Endothelial cell of umbilical vein (primary cell): ENCODE measurements around the gene KCNS1. TPM values are rescaled to one million over a fixed set of nuclear protein-coding genes. Genes with fewer than 3 reads are reported as not detected.

Experiments used
- BruUV-seq: library from RNA; stranded (reverse); fragments of 400-500 nt; replicated peaks from 2 replicates; lab custom pipeline; 2021; lab: Mats Ljungman, UMichigan
- CTCF ChIA-PET: fragments of 300-600, 350-600 bp; sonication (Branson Sonifier 250); formaldehyde crosslinking; loops from one replicate; lab custom pipeline; 2021; ENCODE audit warnings: antibody characterized with exemption, inconsistent platforms; lab: Charles Lee
- POLR2A ChIA-PET: fragments of 300-600, 350-600 bp; sonication (Branson Sonifier 250); formaldehyde crosslinking; loops from one replicate; lab custom pipeline; 2021; ENCODE audit warnings: antibody characterized with exemption, inconsistent platforms; lab: Charles Lee
- DNase-seq: peaks from one replicate; pipeline ENCODE4 v3.0.0-alpha.2; 2011; ENCODE audit warnings: low read depth, low spot score
- FAIRE-seq: peaks from 2 replicates; lab custom pipeline; 2011; peaks lifted over from hg19 to GRCh38; lab: Jason Lieb, UNC
- H2AFZ ChIP-seq: 2 replicates; pipeline ENCODE4 v1.6.0; 2012; ENCODE audit warnings: low read depth, low read length, control low read depth, inconsistent platforms
- H3K27ac ChIP-seq: 2 replicates; pipeline ENCODE4 v1.5.1; 2011; ENCODE audit warnings: low read depth, mild to moderate bottlenecking, control low read depth, low read length, moderate library complexity; ENCODE audit not compliant: insufficient read depth
- H3K27me3 ChIP-seq, 2 experiments: 2 replicates each; pipeline versions ENCODE4 v1.6.0 to v1.6.1; 2011; ENCODE audit warnings: low read length in 2 of 2, mixed read lengths in 1 of 2; ENCODE audit not compliant: control insufficient read depth in 2 of 2, insufficient read depth in 2 of 2
- H3K36me3 ChIP-seq, 2 experiments: 2 replicates in 1 of 2; 3 replicates in 1 of 2; pipeline ENCODE4 v1.5.1; 2011; ENCODE audit warnings: low read length in 2 of 2, mild to moderate bottlenecking in 1 of 2, moderate library complexity in 1 of 2; ENCODE audit not compliant: control insufficient read depth in 2 of 2, insufficient read depth in 2 of 2; ENCODE audit errors: extremely low read depth in 1 of 2
- H3K4me1 ChIP-seq: 3 replicates; pipeline ENCODE4 v1.5.1; 2011; ENCODE audit warnings: mild to moderate bottlenecking, low read length; ENCODE audit not compliant: control insufficient read depth, insufficient read depth; ENCODE audit errors: extremely low read depth
- H3K4me2 ChIP-seq: 2 replicates; pipeline ENCODE4 v1.6.1; 2011; ENCODE audit warnings: low read length, control low read depth, mixed read lengths; ENCODE audit not compliant: insufficient read depth
- H3K4me3 ChIP-seq, 3 experiments: fragments of 200-600 bp in 1 of 3; sonication (generic), shearing (Covaris generic) in 1 of 3; replicated peaks in 1 of 3; 2 replicates each; pipeline ENCODE4 v1.5.1; 2011 to 2016; ENCODE audit warnings: control low read depth in 3 of 3, low read length in 3 of 3, mild to moderate bottlenecking in 2 of 3, inconsistent platforms in 1 of 3, low read depth in 1 of 3, moderate library complexity in 1 of 3; ENCODE audit not compliant: insufficient read depth in 1 of 3
- H3K79me2 ChIP-seq: 2 replicates; pipeline ENCODE4 v1.6.0; 2012; ENCODE audit warnings: low read length, inconsistent platforms; ENCODE audit not compliant: control insufficient read depth, insufficient read depth
- H3K9ac ChIP-seq: replicated peaks from 2 replicates; pipeline ENCODE3; 2011; ENCODE audit warnings: low read length, control low read depth; ENCODE audit not compliant: insufficient read depth; ENCODE audit errors: extremely low read depth
- H3K9me1 ChIP-seq: replicated peaks from 3 replicates; pipeline ENCODE4 v1.6.0; 2011; ENCODE audit warnings: mild to moderate bottlenecking, low read length; ENCODE audit not compliant: control insufficient read depth, insufficient read depth; ENCODE audit errors: extremely low read depth
- H3K9me3 ChIP-seq: replicated peaks from 2 replicates; pipeline ENCODE4 v1.5.1; 2012; ENCODE audit warnings: low read length, inconsistent platforms; ENCODE audit not compliant: control insufficient read depth, insufficient read depth
- H4K20me1 ChIP-seq: replicated peaks from 2 replicates; pipeline ENCODE3; 2011; ENCODE audit warnings: mild to moderate bottlenecking, low read length; ENCODE audit not compliant: control insufficient read depth, insufficient read depth; ENCODE audit errors: extremely low read depth
- EZH2 ChIP-seq: IDR thresholded peaks from 2 replicates; pipeline ENCODE4 v1.6.1; 2012; ENCODE audit warnings: borderline replicate concordance, low read depth, mild to moderate bottlenecking, moderate library complexity, low read length, inconsistent platforms; ENCODE audit not compliant: severe bottlenecking
- FOS ChIP-seq: IDR thresholded peaks from 2 replicates; pipeline ENCODE4 v1.6.1; 2011; ENCODE audit warnings: mild to moderate bottlenecking, low read length, moderate library complexity, borderline replicate concordance; ENCODE audit not compliant: insufficient read depth
- GATA2 ChIP-seq: IDR thresholded peaks from 2 replicates; pipeline ENCODE4 v1.7.0; 2011; ENCODE audit warnings: low read depth, mild to moderate bottlenecking, moderate library complexity, mixed read lengths, low read length; ENCODE audit not compliant: insufficient read length, insufficient read depth
- MYC ChIP-seq: IDR thresholded peaks from one replicate; pipeline ENCODE4 v1.6.1; 2011; ENCODE audit warnings: mild to moderate bottlenecking, low read depth, low read length
- POLR2A ChIP-seq: IDR thresholded peaks from 2 replicates; pipeline ENCODE4 v1.6.1; 2012; ENCODE audit warnings: low read depth, mild to moderate bottlenecking, control low read depth, low read length
- POLR2AphosphoS5 ChIP-seq: IDR thresholded peaks from 2 replicates; pipeline ENCODE4 v1.6.1; 2012; ENCODE audit warnings: low read depth, mild to moderate bottlenecking, control low read depth, low read length, moderate library complexity; ENCODE audit not compliant: insufficient read depth
- dilution Hi-C: fragments of 300-500 bp; cut with MboI; formaldehyde crosslinking; loops from one replicate; pipeline ENCODE4 v1.15.0; 2019; ENCODE audit warnings: low sequenced_read_pairs; ENCODE audit not compliant: extremely low pct_ligation_motif_present
- intact Hi-C: fragments of 100-400 bp; cut with micrococcal nuclease; formaldehyde crosslinking; loops from one replicate; pipeline ENCODE4 v1.10.0; 2022
- polyA plus RNA-seq, 4 experiments: library from polyadenylated mRNA; depleted of rRNA in 3 of 4; stranded (reverse) in 3 of 4; unstranded in 1 of 4; fragments of >200 nt; gene quantifications; 2 replicates each; pipeline versions ENCODE4 v1.2.1 to v1.2.3, GENCODE V29; 2011 to 2012; ENCODE audit warnings: missing spikeins in 1 of 4
- total RNA-seq: library from RNA; stranded (reverse); gene quantifications from 2 replicates; pipeline ENCODE4 v1.2.3, GENCODE V29; 2021
- TF ChIP-seq, protein P1 (sequence below), 2 donors: IDR thresholded peaks; 1 replicate in 1 of 2; 2 replicates in 1 of 2; pipeline ENCODE4 v1.5.1; 2011; ENCODE audit warnings: low read length in 2 of 2, mild to moderate bottlenecking in 2 of 2, moderate library complexity in 2 of 2, control low read depth in 1 of 2, inconsistent platforms in 1 of 2, low read depth in 1 of 2; ENCODE audit not compliant: insufficient read depth in 1 of 2; ENCODE audit errors: extremely low read depth in 1 of 2
- TF ChIP-seq, protein P2 (sequence below): IDR thresholded peaks from 2 replicates; pipeline ENCODE4 v1.6.1; 2011; ENCODE audit not compliant: insufficient read depth, insufficient read length

KCNS1 gene
- total and polyA plus RNA-seq, 2 donors (not counting 3 experiments of a cell fraction or from before 2014, with no cell fraction given) = 0.14 to 0.29 TPM

DNA sequence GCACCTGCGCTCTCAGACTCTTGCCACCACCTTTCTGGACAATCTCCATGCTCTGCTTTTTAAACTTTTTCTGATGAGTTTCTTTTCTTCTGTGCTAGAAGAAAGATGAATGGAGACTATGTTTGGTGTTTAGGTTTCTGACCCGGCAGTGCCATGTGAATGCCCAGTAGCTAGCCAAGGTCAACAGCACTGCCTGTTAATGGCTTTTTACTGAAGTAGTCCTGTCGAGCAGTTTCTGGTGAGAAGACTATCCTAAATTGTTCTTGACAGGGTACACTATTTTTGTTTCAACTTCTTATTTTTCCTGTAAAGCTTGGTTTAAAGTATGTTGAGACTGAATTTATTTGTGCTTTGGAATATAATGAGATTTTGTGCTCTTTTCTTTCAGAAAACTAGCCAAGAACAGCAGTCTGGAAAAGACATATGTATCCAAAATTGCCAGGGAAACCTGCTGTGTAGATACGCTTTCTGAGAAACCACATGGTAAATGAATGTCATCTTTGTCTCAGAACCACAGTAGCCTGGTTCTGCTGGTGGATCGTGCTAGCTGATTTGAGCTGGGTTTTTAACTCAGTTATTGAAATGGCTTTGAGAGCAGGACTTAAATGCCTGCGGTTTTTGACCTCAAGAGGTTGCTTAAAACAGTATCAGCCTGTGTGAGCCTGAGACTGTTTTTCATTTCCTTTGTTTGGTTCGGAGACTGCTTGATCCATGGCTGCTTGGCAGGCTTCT is 48.1 kb downstream of the KCNS1 start:
- H3K4me1 ChIP-seq = peaks cover 12% of the 10 kb centered on the region
- H4K20me1 ChIP-seq = no peaks in the 10 kb centered on the region
- H3K9ac ChIP-seq = no peak overlapping the region
- DNase-seq = no peak
- H3K27ac ChIP-seq = no peak overlapping the region
- no peak overlapping the region for H3K4me2 ChIP-seq
- no peaks in the 10 kb centered on the region for H3K27me3 ChIP-seq
- intact Hi-C loops (no loop called here), dilution Hi-C loops (no loop called here)
- POLR2A ChIA-PET = no interaction called here
- BruUV-seq = no TSS peak
- no peak overlapping the region for H3K4me3 ChIP-seq
- no peak for FAIRE-seq
- H3K9me3 ChIP-seq = no peaks in the 10 kb centered on the region
- TF ChIP-seq, protein P1, sequence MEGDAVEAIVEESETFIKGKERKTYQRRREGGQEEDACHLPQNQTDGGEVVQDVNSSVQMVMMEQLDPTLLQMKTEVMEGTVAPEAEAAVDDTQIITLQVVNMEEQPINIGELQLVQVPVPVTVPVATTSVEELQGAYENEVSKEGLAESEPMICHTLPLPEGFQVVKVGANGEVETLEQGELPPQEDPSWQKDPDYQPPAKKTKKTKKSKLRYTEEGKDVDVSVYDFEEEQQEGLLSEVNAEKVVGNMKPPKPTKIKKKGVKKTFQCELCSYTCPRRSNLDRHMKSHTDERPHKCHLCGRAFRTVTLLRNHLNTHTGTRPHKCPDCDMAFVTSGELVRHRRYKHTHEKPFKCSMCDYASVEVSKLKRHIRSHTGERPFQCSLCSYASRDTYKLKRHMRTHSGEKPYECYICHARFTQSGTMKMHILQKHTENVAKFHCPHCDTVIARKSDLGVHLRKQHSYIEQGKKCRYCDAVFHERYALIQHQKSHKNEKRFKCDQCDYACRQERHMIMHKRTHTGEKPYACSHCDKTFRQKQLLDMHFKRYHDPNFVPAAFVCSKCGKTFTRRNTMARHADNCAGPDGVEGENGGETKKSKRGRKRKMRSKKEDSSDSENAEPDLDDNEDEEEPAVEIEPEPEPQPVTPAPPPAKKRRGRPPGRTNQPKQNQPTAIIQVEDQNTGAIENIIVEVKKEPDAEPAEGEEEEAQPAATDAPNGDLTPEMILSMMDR (IDR thresholded peaks at IDR 0.05; ENCODE audit: extremely low read depth in 1 of 2, insufficient read depth in 1 of 2, low read depth in 1 of 2, low read length in 2 of 2) = no peak
- TF ChIP-seq POLR2AphosphoS5 (no peak), EZH2 (no peak), MYC (no peak), GATA2 (no peak), POLR2A (no peak), FOS (no peak)
- TF ChIP-seq, protein P2, sequence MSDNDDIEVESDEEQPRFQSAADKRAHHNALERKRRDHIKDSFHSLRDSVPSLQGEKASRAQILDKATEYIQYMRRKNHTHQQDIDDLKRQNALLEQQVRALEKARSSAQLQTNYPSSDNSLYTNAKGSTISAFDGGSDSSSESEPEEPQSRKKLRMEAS = no peak
- no peak overlapping the region for H2AFZ ChIP-seq
- peaks cover 0 to 2% of the 10 kb centered on the region in 2 experiments for H3K36me3 ChIP-seq
- H3K79me2 ChIP-seq = no peaks in the 10 kb centered on the region
- H3K9me1 ChIP-seq = no peaks in the 10 kb centered on the region
- CTCF ChIA-PET = interaction anchor here (1.4 to 5.0 kb wide), 5 partner anchors 8 to 719 kb away, joined by 3 to 46 read pairs (median 6); no protein-coding TSS in a partner anchor
